Hepatocyte (in vitro differentiated cells): ENCODE results near the gene CAB39L.

ENCODE experiments used
- CTCF ChIP-seq: fragments of 200-600 bp; sonication (generic); IDR thresholded peaks from 2 replicates; pipeline ENCODE4 v1.5.1; 2016; ENCODE audit warnings: antibody characterized with exemption, mild to moderate bottlenecking; ENCODE audit not compliant: poor library complexity
- EZH2 ChIP-seq: fragments of 200-600 bp; sonication (generic); IDR thresholded peaks from 2 replicates; pipeline ENCODE4 v1.6.1; 2016; ENCODE audit warnings: antibody characterized with exemption, mild to moderate bottlenecking, borderline replicate concordance

GRCh38 chr13:49341517-49341916 is 102.3 kb downstream of the CAB39L start:
- TF ChIP-seq CTCF (no peak), EZH2 (no peak)
